Measurements from ENCODE around the gene MCUR1. TPM values are rescaled to one million over a fixed set of nuclear protein-coding genes. Genes with fewer than 3 reads are reported as not detected.
"Not testable (repeated sequence)": the region's sequence is repeated elsewhere in the genome, so short reads cannot be mapped to it uniquely, and the experiment has no call there.

Gene MCUR1
- total and polyA plus RNA-seq, 9 of the 15 experiments (the other 6 are each of a cell fraction or from before 2014, with no cell fraction given): 5.1 to 60.2 (median 41.4) TPM

DNA sequence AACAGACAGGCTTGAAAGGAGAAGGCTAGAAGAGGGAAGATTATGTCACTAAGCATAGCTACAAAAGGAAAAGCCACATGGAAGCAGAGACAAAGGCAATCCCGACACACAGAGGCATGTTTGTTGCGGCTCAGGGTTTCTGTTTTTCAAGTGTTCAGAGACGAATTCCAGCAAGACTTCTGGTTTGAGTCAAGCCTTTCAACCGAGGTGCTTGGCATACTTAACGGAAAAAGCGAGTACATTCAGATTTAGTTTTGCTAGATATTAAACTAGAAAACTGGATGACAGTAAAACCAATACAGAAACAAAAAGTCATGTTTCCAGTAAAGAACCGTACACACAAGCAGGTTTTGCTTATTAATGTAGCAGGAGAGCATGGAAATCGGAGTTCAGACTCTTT lies 27.2 kb downstream of the MCUR1 start:
- Histone ChIP-seq H3K4me2 (ENCODE audit: insufficient read depth, low read length) (no peak overlapping the region), H3K9me1 (ENCODE audit: control insufficient read depth, insufficient read depth, low read length) (no peaks in the 10 kb centered on the region), H3K27ac (ENCODE audit: extremely low read depth, low read depth, low read length) (no peak overlapping the region), H4K20me1 (replicated peaks; ENCODE audit: control insufficient read depth, insufficient read depth, low read length) (no peaks in the 10 kb centered on the region), H3K27me3 (ENCODE audit: control insufficient read depth in 2 of 2, insufficient read depth in 2 of 2, low read length in 2 of 2) (no peaks in the 10 kb centered on the region), H3K9me3 (replicated peaks; ENCODE audit: control insufficient read depth, insufficient read depth, low read depth, low read length) (no peaks in the 10 kb centered on the region), H3K36me3 (ENCODE audit: control insufficient read depth, insufficient read depth, low read length) (peaks cover 24% of the 10 kb centered on the region; the same call in 2 of the 3 replicates), H3K4me3 (no peak overlapping the region), H3K79me2 (ENCODE audit: control insufficient read depth, insufficient read depth, low read length) (no peaks in the 10 kb centered on the region), H3K4me1 (replicated peaks in 1 of 2; ENCODE audit: control insufficient read depth in 2 of 2, insufficient read depth in 2 of 2, low read length in 2 of 2) (no peaks in the 10 kb centered on the region), H2AFZ (ENCODE audit: low read depth, low read length) (no peak overlapping the region), H3K9ac (ENCODE audit: insufficient read depth in 1 of 2, low read depth in 2 of 2, low read length in 2 of 2) (no peak overlapping the region)
- TF ChIP-seq RFX7 (CRISPR knock-in tag; IDR thresholded peaks at IDR 0.05): no peak
- TF ChIP-seq, protein P1, sequence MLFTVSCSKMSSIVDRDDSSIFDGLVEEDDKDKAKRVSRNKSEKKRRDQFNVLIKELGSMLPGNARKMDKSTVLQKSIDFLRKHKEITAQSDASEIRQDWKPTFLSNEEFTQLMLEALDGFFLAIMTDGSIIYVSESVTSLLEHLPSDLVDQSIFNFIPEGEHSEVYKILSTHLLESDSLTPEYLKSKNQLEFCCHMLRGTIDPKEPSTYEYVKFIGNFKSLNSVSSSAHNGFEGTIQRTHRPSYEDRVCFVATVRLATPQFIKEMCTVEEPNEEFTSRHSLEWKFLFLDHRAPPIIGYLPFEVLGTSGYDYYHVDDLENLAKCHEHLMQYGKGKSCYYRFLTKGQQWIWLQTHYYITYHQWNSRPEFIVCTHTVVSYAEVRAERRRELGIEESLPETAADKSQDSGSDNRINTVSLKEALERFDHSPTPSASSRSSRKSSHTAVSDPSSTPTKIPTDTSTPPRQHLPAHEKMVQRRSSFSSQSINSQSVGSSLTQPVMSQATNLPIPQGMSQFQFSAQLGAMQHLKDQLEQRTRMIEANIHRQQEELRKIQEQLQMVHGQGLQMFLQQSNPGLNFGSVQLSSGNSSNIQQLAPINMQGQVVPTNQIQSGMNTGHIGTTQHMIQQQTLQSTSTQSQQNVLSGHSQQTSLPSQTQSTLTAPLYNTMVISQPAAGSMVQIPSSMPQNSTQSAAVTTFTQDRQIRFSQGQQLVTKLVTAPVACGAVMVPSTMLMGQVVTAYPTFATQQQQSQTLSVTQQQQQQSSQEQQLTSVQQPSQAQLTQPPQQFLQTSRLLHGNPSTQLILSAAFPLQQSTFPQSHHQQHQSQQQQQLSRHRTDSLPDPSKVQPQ (CRISPR knock-in tag; IDR thresholded peaks at IDR 0.05; ENCODE audit: borderline replicate concordance): no peak
- no peak for TF ChIP-seq ZNF165 (CRISPR knock-in tag; IDR thresholded peaks at IDR 0.05; ENCODE audit: borderline replicate concordance)
- TF ChIP-seq, protein P2, sequence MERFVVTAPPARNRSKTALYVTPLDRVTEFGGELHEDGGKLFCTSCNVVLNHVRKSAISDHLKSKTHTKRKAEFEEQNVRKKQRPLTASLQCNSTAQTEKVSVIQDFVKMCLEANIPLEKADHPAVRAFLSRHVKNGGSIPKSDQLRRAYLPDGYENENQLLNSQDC (CRISPR knock-in tag; IDR thresholded peaks at IDR 0.05): no peak
- TF ChIP-seq, protein P3, sequence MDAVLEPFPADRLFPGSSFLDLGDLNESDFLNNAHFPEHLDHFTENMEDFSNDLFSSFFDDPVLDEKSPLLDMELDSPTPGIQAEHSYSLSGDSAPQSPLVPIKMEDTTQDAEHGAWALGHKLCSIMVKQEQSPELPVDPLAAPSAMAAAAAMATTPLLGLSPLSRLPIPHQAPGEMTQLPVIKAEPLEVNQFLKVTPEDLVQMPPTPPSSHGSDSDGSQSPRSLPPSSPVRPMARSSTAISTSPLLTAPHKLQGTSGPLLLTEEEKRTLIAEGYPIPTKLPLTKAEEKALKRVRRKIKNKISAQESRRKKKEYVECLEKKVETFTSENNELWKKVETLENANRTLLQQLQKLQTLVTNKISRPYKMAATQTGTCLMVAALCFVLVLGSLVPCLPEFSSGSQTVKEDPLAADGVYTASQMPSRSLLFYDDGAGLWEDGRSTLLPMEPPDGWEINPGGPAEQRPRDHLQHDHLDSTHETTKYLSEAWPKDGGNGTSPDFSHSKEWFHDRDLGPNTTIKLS (IDR thresholded peaks at IDR 0.05; ENCODE audit: borderline replicate concordance, low read depth): no peak
- no peak for TF ChIP-seq ZSCAN32 (CRISPR knock-in tag; IDR thresholded peaks at IDR 0.05)
- no peak for TF ChIP-seq RBM25 (IDR thresholded peaks at IDR 0.05; ENCODE audit: low read depth, low read length, severe bottlenecking)
- TF ChIP-seq SMC3 (conservative IDR thresholded peaks at IDR 0.05; ENCODE audit: insufficient read depth, low read depth, low read length): no peak
- no peak for TF ChIP-seq ZNF780A (CRISPR knock-in tag; IDR thresholded peaks at IDR 0.05)
- no peak for TF ChIP-seq ILK (tag; IDR thresholded peaks at IDR 0.05; ENCODE audit: borderline replicate concordance, low read depth)
- no peak for DNase-seq (ENCODE audit: extremely low read depth in 1 of 4, low spot score in 3 of 4)
- intact Hi-C loops (cut with micrococcal nuclease) (no loop called here), in situ Hi-C loops (cut with MboI) (no loop called here)
- BruUV-seq (replicated peaks): no TSS peak
- CTCF ChIA-PET (ENCODE audit: low intra/inter-chr PET ratio): no interaction called here
- ATAC-seq: no peak
- FAIRE-seq: peak; percentile 59
- WGBS (ENCODE audit: insufficient coverage, low coverage, missing lambda C conversion rate): 87% methylated on average over 8 of the region's 8 CpGs
- POLR2A ChIA-PET: interaction anchor here (1.5 to 1.8 kb wide), 2 partner anchors 10 to 14 kb away, joined by 3 to 9 read pairs; no protein-coding TSS in a partner anchor

DNA sequence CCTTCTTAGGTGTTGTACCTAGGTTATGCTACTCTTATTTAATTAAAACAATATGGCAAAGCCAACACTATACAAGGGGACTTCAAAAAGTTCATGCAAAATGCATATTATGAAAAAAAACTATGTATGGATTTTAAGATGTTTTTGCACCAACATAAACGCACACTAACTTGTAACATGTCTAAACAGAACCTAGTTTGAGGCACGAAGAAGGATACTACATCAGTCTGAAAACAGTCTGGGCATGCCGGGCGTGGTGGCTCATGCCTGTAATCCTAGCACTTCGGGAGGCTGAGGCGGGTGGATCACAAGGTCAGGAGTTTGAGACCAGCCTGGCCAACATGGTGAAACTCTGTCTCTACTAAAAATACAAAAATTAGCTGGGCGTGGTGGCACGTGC lies 34.2 kb downstream of the MCUR1 start:
- H3K4me2 ChIP-seq (ENCODE audit: insufficient read depth, low read length); H3K9ac ChIP-seq (ENCODE audit: insufficient read depth in 1 of 2, low read depth in 2 of 2, low read length in 2 of 2); H4K20me1 ChIP-seq (replicated peaks; ENCODE audit: control insufficient read depth, insufficient read depth, low read length); H3K9me1 ChIP-seq (ENCODE audit: control insufficient read depth, insufficient read depth, low read length); BruUV-seq (replicated peaks); intact Hi-C loops (cut with micrococcal nuclease); H3K9me3 ChIP-seq (replicated peaks; ENCODE audit: control insufficient read depth, insufficient read depth, low read depth, low read length); H3K4me3 ChIP-seq; H3K27me3 ChIP-seq (ENCODE audit: control insufficient read depth in 2 of 2, insufficient read depth in 2 of 2, low read length in 2 of 2); in situ Hi-C loops (cut with MboI); H2AFZ ChIP-seq (ENCODE audit: low read depth, low read length); H3K79me2 ChIP-seq (ENCODE audit: control insufficient read depth, insufficient read depth, low read length); FAIRE-seq; H3K4me1 ChIP-seq (replicated peaks in 1 of 2; ENCODE audit: control insufficient read depth in 2 of 2, insufficient read depth in 2 of 2, low read length in 2 of 2); ATAC-seq; H3K36me3 ChIP-seq (ENCODE audit: control insufficient read depth, insufficient read depth, low read length); H3K27ac ChIP-seq (ENCODE audit: extremely low read depth, low read depth, low read length); CTCF ChIA-PET (ENCODE audit: low intra/inter-chr PET ratio); DNase-seq (ENCODE audit: extremely low read depth in 1 of 4, low spot score in 3 of 4): not testable (repeated sequence)
- 70% methylated on average over 8 of the region's 8 CpGs for WGBS (ENCODE audit: insufficient coverage, low coverage, missing lambda C conversion rate)
- POLR2A ChIA-PET: interaction anchor here (0.8 kb wide), 1 partner anchor 10 kb away, joined by 4 read pairs; no protein-coding TSS in a partner anchor

All from K562 (cell line).